Activated CD4-positive, alpha-beta T cell treated with anti-CD3 and anti-CD28 coated beads, Interleukin-2, amount 50 U/mL, for 48 hours (primary cell): ENCODE results near the gene CRYL1.

Experiments
- DNase-seq, 2 experiments: peaks; one replicate each; pipeline ENCODE4 v3.0.0-alpha.2; 2020

CRYL1 gene

DNA sequence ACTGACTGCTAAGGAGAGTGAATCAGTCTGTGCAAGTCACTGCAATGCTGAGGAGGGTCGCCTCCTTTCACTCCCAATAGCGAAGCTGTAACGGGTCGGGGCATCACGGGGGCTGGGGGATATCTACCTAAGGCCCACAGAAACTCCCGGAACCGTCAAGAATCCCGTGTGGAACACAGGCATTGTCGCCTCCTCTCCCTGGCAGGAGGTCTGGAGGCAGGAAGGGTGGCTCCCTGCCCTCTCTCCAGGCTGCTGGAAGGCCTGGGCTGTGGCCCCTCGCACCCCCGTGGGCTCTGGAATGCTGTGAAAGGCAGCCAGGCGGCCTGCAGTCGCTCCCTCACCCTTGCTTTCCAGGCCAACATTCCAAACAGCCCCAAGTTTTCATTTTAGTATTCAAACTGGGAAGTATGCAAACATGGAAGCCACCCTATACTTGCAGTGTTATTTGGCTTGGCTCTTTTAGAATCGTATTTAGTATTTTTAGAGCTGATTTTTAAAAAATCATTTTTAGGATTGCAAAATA, 109.4 kb downstream of the CRYL1 start:
- DNase-seq = no peak

DNA sequence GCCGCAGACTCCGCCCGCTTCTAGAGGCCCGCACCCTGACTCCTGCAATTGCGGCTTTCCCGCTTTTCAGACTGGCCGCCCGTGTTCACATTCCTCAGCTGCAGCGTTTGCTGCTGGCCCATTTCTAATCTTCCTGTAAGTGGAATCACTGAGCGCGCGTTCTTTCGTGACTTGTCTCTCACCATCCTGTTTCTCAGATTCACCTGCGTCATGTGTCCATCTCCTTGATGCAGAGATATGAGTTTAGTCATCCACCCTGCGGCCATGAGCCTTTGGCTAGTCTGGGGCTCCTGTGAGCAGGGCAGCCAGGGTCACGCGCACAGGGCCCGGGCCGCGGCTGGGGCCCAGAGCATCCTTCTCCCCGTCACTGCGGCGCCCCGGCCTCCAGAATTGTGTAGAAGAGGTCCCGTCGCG, 110.0 kb downstream of the CRYL1 start:
- no peak for DNase-seq

DNA sequence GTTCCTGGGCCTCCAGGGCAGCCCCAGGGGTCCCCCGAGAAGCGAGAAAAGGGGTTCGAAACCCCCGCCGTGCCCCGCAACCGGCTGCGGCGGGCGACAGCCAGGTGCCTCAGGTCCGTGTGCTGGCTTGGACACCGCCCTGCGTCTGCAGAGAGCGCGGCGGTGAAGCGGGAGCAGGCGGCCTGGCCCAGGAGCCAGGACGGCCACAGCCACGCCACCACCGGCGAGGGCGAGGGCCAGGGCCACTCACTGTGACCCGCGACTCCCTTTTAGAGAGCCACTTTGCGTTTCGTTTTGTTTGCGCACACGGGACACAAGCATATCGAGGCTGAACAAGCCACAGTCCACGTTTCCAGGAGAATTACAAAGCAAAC, 110.4 kb downstream of the CRYL1 start:
- DNase-seq = no peak

DNA sequence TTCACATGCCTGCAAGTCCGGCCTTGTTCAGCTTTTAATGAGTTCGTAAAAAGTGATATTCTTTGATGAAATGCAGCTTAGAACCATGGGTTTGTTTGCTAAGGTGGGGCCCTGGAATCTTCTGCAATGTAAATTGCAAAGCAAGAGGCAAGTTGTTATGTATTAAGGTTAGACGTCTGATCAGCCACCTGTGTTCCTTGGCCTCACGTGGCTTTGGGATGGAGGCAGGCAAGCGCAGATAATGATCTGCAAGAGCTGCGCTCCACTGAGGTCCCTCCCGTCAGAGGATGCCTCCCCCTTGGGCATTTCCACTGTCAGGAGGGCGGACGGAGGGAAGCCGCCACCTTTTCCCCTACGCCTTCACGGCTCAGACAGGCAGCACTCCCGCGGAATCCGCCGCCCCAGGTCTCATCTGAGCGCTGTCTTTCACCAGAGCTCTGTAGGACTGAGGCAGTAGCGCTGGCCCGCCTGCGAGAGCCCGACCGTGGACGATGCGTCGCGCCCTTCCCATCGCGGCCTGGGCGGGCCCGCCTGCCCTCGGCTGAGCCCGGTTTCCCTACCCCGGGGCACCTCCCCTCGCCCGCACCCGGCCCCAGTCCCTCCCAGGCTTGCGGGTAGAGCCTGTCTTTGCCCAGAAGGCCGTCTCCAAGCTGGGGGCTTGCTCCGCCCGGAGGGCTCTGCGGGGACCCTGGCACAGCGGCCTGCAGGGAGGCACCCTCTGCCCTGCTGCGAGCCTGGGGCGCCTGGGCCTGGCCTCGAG, 110.9 kb downstream of the CRYL1 start:
- DNase-seq = no peak

DNA sequence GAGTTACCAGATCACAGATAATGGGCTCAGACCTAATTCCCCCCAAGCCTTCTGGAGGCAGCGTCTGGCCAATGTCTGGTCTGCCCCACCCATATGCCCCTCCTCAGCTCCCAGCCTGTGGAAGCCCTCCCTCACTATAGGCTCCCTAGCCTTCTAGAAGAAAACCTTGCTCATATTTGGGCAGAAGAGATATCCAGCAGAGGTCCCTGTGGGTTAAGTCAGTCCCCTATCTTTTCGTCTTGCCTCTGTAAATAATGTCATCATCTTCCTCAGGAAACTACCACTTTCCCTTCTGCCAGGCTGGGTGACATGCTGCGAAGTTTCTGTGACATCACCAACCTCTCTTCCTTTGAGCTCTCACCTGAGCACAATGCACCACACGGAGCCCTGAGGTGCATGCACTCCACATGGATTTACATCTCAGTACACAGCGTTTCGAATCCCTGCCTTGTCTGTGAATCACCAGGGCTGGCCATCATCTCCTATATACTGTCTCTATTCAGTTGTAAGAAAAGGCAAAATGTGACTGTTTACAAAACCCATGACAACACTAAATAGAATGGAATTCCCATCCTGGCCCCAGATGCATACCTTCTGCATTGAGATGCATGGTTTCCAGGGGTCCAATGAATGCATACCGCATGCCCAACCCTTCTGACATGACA, 112.8 kb downstream of the CRYL1 start:
- DNase-seq = peak; percentile 23 to 36

DNA sequence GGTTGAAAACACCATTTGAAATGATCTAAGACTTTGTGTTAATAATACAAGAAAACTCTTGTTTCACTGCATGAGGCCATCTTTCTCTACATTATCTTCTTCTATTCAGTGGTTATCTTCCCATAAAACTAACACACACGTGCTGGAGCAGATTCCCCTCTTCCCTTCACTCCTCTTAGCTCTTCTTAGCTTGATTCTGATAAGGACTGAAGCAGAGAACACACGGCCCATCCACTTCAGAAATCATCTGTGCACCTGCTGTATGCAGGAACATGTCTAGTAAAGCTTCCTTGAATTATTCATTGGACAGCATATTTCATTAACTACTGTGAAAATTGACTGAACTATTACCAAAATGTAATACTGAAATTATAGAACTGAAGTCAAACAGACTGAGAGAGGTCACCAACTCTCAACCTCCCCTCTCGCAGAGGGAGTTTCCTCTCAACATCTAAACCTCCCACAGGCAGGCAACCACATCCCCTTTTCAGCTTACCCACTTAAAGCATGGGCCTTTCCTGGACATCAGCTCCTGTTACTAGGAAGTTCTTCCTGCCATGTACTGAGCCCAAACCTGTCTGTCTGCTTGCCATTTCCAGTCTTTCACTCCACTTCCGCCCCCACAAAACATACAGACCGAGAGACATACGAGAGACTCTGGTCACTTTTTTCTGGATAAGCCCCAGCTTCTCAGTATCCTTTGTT, 113.9 kb downstream of the CRYL1 start:
- DNase-seq = peak; percentile 44 to 61

DNA sequence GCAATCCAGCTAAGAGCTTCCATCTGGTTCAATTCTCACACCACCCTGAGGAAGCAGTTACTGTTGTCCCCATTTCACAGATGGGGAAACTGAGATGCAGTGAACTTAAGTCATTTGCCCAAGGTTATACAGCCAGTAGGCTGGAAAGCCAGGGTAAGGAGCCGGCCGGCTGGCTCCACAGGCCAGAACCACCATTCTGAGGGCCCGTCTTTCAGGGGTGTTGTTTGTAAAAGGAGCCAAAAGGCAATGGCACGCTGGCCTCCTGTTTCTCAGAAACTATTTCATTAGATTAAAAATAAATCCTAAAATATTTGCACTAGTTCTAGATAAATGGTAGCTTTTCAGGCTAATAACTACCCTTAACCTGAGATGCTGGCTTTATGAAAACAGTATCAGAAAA, 114.9 kb downstream of the CRYL1 start:
- no peak for DNase-seq

DNA sequence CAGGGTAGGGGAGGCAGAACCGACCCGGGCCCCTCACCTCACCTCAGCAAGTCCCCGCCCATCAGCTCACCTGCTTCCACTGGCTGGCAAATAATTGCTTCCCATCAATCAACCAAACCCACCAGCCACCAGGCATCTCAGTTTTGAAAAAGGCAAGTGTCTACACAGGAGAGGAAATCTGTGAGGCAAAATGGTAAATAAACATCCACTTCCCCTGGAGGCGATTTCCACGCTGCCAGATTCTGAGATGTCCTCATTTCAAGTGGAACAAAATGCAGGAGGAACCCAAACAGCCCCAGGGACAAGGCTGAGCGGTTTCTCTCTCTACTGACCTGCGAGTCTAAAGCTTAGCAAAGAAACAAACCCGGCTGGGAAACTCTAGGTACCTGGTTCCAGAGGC, 117.5 kb downstream of the CRYL1 start:
- DNase-seq = no peak

DNA sequence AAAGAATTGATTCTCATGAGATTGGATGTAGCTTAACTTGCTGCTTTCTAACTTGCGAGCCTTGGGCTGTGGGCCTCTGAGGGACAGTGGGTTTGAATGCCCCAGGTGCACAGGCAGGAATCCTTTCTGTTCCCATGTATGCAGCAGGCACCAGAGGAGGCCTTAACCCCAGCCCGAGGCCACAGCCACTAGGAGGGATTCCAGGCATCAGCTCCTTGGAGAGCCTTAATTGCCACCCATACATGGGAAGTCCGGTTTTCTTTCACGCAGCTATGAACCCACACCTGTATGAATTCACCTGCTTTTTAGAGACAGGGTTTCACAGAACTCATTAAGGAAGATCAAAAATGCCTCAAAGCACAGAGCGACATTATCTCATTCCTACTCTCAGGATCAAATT, 117.9 kb downstream of the CRYL1 start:
- no peak for DNase-seq

DNA sequence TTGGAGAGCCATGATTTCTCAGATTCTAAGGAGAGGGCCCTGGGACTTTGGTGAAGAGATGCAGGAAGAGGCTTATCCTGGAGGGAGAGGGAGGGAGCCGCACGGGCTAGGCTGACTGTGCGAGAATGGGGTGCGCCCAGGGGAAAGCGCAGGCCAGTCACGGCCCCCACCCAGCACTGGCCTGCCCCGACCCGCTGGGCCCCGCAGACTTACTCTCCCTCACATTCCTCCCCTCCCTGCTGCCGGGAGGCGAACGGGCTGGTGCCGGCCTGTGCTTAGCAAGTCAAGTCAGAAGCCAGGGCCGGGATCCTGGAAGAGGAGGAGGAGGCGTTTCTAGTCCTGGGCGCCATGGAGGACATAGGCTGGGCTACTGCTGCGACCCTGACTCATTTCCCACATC, 120.0 kb downstream of the CRYL1 start:
- no peak for DNase-seq

DNA sequence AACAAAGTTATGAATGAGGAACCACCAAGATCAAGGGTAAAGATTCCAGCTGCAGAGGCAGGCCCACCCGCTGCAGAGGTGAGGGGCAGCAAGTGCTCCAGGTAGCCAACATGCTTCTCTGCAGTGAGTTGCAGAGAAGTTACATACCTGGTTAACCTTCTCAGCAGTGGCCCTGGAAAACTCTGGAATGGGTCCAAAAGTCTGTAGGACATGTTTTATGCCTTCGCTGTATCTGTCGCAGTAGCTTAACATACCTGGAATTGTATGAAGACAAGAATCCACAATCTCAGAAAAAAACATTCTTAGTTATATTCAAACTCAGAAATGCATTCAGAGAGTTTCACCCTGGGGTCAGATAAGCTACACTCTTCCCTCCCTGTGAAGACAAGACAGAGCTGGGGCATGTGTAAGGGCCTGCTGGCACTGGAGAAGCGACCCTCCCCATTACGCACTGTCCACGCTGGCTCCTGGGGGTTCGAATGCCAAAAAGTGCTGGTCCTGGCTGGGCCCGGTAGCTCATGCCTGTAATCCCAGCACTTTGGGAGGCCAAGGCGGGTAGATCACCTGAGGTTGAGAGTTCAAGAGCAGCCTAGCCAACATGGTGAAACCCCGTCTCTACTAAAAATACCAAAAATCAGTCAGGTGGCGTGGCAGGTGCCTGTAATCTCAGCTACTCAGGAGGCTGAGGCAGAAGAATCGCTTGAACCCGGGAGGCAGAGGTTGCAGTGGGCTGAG, 121.0 kb downstream of the CRYL1 start:
- no peak for DNase-seq

DNA sequence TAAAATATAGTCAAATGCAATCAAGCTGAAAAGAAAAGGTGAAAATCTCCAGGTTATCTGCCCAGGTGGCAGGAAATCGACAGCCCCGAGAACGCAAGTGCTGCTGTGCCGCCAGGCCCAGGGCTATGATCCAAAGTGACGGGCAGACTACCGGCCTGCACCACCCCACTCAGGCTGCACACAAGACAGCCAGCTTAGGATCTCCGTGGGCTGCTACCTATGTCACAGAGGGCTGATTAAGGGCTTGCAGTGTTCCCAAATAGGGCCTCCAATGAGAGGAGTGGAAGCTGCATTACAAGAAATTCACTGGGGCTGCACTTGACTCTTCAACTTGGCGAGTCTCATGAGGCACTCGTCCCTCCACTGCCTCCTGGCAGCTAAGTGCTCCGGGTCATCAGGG, 121.8 kb downstream of the CRYL1 start:
- no peak for DNase-seq

DNA sequence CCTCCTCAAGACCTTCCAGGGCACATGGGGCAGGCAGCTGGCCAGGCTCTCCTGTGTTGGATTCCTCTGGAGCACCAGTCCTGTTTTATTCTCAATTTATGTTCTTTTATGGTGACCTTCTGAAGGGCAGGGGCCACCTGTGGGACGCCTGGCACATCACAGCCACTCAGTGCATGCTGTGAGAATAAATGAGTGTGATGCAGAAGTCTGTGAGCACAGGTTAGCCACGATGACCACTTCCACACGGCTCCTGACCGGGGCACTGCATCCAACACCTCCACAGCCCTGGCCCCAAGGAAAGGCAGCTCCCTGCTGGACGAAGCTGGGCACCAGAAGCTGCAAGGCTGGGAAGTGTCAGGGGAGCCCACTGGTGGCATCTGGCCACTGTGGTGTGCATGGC, 122.8 kb downstream of the CRYL1 start:
- DNase-seq = no peak

DNA sequence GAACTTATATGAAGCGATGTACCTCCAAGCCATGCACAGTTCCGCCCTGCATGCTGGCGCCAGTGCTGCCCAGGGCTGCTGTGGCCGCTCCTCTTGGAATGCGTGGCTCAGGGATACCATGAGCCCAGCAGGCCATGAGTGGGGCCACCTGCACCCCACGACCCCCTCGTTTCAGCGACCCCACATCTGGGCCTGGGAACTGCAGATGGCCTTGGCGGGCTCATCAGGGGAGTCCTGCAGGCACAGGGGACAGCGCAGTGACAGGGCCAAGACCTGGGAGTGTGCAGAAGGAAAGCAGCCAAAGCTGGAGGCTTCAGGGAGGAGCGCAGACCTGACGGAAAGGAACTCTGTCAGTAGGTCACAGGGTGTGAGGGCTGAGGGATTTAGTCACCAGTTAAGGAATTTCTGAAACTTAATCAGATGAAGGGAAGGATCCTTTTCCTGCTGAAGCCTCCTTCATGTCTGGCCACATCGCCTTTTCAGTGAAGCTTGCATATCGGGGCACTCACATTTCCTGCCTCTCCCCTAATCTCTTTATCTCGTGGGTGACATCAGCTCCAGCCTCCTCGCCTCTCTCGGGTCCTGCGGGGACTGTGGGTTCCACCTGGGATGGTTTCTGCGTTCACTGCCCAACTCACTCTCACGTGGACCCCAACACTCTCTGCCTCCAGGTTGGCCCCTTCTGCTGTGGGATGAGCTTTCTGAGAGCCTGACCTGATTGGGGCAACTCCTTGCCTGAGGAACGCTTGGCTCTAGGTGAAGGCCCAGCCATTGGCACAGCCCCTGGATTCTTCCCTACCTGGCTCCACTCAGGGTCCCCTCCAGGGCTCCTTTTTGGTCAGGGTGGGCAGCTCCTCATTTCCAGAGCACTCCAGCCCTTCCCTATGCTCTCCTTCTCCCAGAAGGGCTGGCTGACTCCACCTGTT, 123.5 kb downstream of the CRYL1 start:
- no peak for DNase-seq

DNA sequence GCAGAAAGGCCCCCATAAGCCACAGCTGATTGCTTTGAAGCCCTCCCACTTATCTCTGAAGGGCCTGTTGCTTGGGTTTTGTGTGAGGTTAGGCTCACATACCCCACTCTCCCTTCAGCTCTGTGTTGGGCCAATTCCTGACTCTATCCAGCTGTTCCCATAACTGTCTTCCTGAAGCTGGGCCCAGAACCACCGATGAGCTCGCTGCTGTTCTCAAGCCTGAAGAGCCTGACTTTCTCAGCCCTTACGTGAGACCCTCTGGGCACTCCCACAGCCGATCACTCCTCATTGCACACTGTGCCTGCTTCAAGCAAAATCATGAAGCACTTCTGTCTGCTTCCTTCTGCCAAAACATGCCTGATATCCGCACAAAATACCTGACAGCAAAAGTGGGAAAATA, 124.1 kb downstream of the CRYL1 start:
- DNase-seq = no peak

DNA sequence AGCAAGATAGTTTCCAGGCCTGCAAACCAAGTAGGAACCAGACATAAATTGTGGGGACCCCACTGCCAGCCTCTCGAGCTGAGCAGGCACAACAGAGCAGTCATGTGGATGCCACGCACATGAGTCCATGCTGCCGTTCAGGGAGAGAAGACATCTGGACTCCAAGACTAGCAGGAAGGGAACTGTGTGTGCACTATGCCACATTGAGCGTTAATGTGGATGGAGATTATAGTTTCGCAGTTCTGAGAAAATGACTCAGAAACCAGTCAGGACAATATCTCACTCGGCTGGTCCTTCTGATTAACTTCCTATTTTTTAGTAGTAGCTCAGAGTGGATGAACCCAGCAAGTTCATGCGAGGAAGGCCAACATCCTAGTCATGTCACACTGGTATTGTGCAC, 124.9 kb downstream of the CRYL1 start:
- DNase-seq = no peak

DNA sequence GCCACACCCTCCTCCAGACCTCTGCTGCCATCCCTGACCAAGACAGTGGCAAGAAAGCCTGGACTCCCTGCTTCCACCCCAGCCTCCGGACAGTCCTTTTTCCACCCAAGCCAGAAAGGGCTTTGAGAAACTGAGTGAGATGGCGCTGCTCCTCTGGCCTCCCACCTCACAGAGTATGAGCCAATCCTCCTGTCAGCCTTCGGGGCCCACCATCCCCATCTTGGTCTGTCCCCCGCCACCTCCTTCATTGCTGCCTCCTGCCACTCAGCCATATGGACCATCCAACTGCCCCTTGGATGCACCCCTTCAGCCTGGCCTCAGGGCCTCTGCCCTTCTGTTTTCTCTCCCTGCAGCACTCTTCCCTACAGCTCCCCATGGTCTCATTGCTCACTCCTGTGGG, 125.7 kb downstream of the CRYL1 start:
- no peak for DNase-seq

DNA sequence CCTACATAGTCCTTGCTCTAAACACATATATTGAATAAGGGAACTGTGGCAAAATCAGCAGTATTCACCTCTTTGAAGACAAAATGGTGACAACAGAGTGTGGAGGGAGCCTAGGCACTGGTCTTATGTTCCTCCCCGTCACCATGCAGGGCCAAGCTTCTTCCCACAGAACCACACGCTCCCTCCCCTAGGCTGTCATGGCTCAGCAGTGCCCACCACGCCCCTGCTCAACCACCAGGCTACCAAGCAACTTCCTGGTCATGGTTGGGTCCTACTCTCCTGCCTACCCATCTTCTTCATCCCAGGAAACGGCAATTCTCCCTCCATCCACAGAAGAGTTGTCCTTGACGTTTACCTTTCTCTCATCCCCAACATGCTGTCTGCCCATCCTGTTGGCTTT, 126.1 kb downstream of the CRYL1 start:
- DNase-seq = no peak

DNA sequence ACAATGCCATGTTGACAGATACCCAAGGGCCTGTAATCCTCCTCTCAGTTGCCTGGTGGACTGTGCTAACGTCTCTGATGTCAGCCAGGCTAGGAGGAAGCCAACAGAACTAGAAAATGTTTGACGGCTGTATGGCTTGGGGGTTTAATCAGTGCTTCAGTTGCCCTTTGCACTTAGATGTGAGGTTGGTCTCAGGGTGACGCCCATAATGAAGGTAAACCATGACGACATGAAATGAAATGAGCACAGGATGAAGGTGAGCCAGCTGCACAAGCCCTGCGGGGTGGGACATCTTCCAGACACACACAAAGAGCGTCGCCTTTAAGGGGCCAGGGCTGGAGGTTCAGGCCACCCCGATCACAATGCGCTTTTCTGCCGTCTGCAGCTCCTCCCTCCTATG, 127.2 kb downstream of the CRYL1 start:
- DNase-seq = no peak

DNA sequence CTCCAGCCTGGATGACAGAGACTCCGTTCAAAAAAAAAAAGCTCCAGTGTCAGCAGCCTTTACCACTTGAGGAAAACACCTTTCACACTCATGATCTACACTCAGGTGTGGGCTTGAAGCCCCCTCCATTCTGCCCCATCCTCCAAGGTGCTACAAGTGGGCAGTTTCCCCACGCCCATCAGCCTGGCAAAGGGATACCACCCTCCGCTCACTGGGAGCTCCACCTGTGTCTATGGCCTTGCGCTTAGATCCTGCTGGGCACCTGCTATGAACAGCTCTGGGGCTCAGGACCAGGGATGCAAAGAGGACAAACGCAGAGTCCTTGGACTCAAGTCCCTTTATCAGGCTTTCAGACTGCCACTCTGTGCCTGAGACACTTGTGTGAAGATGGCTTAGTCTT, 127.8 kb downstream of the CRYL1 start:
- no peak for DNase-seq

DNA sequence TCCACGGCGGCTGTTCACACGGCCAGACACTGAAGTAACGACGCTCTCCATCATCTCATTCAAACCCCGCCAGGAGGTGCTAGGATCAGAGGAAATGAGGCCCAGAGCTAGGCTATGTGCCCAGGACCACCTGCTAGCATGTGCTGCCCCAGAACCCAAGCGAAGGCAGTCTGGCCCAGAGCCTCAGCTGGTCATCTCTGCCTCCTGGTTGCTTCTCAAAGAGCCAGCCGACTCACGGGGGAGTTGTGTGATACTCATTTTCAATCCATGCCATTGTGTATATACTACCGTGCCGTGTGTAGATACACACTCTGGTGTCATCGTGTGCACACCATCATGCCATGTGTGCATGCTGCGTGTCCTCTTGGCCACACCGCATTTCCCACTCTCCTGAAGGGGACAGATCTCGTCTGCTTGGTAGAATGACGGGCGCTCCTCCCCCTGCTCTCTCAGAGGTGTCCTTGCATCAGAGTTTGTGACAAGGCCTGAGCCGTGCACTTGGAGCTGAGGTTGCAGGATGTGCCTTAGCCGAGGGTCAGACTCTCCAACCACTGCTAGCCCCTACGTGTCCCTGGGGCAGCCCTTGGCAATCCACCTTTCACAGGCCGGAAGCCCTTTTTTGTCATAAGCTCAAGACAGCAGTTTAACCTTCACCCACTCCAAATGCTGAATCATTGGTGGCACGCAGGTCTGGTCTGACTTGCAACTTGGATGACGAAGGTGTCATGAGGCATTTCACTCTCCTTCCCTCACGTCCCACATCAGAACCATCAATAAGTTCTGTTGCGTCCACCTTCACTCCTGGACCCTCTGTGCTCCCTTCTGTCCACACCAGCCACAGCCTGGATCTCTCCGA, 130.4 kb downstream of the CRYL1 start:
- DNase-seq = no peak
